Loucy (cell line): Measurements from ENCODE around the gene ADH5.

Source experiments
- CTCF ChIP-seq: fragments of 200-600 bp; sonication (generic); conservative IDR thresholded peaks from 2 replicates; pipeline ENCODE4 v1.5.1; 2014; ENCODE audit warnings: mild to moderate bottlenecking, antibody characterized with exemption, low read length
- EZH2phosphoT487 ChIP-seq: fragments of 200-600 bp; IDR thresholded peaks from 2 replicates; pipeline ENCODE4 v1.6.1; 2018; ENCODE audit warnings: antibody characterized with exemption, mild to moderate bottlenecking, moderate library complexity, borderline replicate concordance

GRCh38 chr4:99088023-99088449 lies 552 bp downstream of the ADH5 start:
- TF ChIP-seq CTCF (no peak), EZH2phosphoT487 (no peak)
